Hematopoietic multipotent progenitor cell treated with erythropoietin and hydrocortisone succinate and interleukin-3 and kit ligand, for 6 days (in vitro differentiated cells): ENCODE data around the gene DSG2.

ENCODE experiments used
- DNase-seq: peaks from one replicate; pipeline ENCODE4 v3.0.0-alpha.2; 2015

The DSG2 gene

DNA sequence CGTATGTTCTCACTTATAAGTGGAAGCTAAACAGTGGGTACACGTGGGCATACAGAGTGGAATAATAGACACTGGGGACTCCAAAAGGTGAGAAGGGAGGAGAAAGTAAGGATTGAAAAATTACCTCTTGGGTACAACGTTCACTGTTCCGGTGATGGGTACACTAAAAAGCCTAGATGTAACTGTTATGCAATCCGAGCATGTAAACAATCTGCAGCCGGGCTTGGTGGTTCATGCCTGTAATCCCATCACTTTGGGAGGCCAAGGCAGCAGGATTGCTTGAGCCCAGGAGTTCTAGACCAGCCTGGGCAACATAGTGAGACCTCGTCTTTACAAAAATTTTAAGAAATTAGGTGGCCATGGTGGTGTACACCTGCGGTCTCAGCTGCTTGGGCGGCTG, 60.6 kb downstream of the DSG2 start:
- no peak for DNase-seq

DNA sequence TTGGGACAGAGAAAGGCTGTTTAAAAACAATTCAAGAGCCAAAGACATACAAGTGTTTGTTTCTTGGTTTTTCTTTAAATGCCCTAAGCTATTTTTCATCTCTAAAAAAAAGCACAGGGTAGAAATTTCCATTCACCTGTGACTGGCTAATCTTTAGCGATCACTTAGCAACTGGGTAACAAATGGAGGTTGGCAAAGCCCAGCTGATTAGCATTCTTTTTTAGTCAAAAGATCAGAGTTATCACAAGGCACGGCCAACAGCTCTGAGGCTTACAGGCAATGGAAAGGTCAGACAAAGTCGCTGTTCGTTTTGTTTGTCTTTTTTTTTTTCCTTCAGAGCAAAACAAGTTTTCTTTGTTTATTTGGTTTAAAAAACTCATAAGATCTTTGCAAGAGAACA, 64.7 kb downstream of the DSG2 start:
- DNase-seq = no peak

DNA sequence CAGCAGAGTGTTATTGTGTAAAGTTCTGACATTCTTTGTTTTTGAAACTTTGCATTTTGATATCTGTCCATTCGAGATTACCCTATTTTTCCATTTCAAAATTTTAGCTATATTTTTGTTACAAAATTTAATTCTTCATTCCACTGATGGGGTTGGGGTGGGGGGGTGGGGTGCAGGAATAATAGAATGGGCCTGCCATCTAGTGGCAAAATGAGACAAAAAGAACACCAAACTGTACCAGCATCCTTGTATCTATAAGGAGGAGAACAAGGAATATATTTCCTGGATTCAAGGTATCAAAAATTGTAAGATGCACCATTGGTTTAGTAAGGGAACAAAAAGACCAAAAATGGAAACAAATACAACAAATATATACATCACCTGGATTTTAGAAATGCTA, 65.8 kb downstream of the DSG2 start:
- peak; percentile 24 for DNase-seq

- no peak for DNase-seq
These were observed 67.4 kb downstream of the DSG2 start for GRCh38 chr18:31565345-31565744.

GRCh38 chr18:31565782-31566512, 68.0 kb downstream of the DSG2 start:
- DNase-seq = no peak

DNA sequence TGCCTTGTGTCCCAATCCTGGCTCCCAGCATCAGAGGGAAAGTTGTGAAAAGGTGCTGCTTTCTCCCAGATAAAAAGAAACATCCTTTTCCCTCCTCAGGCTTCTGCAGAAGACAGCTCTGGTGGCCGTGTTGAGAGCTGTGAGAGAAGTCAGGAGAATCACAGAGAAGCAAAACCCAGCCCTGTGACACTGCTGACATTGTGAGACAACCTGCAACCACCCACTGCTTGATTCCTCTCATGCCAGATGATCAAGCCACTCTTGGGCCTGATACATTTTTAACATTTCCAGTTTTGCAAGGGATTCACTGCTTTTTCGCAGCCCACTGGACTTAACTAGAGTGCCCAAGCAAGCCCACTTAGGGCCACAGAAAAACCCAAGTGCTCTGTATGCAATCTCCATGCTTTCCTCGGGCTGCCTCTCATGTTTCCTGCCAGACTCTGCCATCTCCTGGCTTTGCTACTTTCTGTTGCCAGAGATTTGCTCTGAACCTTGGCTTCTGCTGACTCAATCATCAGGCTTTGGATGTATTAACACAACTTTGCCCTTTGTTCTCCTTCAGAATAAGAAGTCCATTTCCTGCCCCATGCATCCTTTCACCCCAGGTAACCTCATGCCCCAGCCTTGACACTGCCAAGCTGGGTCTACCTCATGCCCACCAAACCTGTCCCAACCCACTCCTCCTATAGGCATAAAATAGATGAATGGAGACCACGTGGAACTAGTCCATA, 68.8 kb downstream of the DSG2 start:
- no peak for DNase-seq

- DNase-seq = no peak
These were observed 74.4 kb downstream of the DSG2 start for GRCh38 chr18:31572368-31572767.

GRCh38 chr18:31573051-31573450, 75.1 kb downstream of the DSG2 start:
- no peak for DNase-seq

DNA sequence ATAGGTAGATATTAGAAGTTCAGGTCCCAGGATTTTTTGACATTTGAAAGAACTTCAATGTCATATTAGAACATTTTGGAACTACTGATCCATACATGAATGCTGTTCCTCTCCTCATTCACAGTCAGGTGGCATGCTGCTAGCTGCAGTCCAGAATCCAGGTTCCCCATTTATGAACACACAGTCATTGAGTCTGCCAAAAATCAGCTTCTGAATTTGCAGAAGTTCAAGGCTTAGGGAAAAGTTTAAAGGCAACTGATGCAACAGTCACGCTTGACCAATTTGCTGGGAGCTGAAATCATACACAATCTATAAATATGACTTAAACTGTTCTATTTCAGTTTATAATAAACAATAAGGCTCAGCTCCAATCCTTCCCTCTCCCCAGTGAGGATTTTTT, 76.4 kb downstream of the DSG2 start:
- DNase-seq = peak; percentile 23

- DNase-seq = no peak
These were observed 77.7 kb downstream of the DSG2 start for GRCh38 chr18:31575515-31576257.

- DNase-seq = peak; percentile 31
These were observed 78.7 kb downstream of the DSG2 start for GRCh38 chr18:31576670-31577069.

- DNase-seq = no peak
These were observed 79.2 kb downstream of the DSG2 start for GRCh38 chr18:31577195-31577594.

DNA sequence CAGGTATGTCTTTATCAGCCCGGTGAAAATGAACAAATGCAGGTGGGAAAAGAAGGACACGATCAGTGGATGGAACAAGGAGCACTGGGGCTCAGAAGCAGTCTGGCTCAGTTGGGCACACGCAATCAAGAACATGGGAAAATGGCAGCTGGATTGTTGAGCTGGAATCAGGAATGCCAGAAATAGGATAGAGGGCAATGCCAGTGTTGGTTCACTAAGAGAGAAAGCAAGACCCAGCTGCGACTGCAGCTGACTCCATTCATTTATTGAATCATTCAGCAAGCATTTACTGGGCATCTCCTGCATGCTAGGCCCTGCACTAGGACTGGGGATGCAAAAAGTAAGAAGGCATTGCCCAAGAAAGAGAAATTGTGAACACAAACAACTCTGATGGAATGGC, 80.1 kb downstream of the DSG2 start:
- DNase-seq = no peak

- DNase-seq = no peak
These were observed 81.4 kb downstream of the DSG2 start for GRCh38 chr18:31579375-31579774.

GRCh38 chr18:31581498-31582197, 83.7 kb downstream of the DSG2 start:
- DNase-seq = no peak

DNA sequence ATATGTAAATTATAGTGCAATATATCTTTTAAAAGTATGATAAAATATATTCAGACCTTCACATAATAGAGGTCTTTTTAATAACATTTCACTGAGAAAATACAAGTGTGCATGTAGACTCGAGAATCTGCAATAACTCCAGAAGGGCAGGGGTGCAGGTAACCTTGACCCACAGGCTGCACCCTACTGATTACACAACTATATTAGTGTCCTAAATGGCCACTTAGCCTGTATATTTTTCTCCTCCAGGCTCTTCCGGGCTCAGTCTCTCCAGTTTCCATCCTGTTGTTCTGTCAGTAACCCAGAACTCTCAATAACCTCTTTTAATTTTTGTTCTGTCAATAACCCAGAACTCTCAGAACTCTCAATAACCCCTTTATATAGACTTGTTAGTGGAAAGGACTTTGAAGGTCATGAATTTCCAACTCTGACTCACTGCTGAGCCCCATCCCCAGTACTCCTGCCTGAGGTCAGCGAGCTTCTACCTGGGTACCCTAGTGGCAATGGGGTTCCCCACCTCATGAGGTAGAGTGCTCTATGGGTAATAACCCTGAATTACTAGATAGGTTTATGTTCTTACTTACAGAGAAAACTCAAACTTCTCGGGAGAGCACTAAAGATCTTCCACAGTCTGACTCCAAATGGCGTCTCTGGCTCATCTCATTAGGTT, 85.3 kb downstream of the DSG2 start:
- no peak for DNase-seq

GRCh38 chr18:31585991-31586390, 88.0 kb downstream of the DSG2 start:
- DNase-seq = no peak

DNA sequence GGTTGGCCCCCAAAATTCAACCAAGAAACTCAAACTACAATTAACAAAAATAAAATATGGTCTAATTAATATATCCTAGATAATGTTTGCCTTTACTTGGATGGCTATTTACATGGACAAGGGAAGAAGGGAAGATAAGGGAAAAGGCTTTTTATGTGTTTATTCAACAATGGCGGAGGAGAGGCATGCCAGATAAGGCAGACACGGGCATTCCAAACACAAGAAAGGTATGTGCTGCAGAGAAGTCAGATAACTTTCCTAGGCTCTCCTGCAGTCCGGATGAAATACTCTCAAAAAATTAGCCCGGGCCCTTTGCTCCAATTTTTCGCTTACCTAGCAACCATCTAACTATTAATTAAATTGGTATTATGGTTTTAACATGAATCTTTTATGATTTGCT, 88.6 kb downstream of the DSG2 start:
- no peak for DNase-seq

- DNase-seq = no peak
These were observed 89.6 kb downstream of the DSG2 start for GRCh38 chr18:31587529-31587928.

DNA sequence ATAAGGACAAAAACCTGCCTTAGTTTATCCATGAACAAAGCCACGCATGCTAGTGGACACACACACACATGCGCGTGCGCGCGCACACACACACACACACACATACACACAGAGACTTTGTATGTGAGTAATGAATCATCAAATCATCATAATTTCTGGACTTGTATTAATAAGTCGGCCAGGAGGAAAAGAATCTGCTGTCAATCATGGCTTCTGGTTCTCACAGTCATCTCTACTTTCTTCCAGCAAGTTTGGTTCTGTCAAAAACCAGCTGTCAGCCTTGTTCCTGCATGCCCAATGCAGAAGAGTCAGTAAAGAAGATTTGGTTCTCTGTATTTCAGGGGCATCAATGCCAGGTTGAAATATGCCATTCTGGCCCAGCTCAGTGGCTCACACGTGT, 92.6 kb downstream of the DSG2 start:
- DNase-seq = no peak

DNA sequence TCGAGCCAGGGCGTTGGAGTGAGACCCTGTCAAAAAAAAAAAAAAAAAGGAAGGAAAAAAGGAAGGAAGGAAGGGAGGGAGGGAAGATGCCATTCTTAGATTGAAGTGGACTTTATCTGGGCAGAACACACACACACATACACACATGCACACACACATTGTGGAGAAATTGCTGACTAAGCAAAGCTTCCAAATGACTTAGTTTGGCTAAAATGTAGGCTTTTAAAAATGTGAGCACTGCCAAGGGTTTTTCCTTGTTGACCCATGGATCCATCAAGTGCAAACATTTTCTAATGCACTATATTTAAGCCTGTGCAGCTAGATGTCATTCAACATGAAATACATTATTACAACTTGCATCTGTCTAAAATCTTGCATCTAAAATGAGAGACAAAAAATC, 93.1 kb downstream of the DSG2 start:
- DNase-seq = no peak

DNA sequence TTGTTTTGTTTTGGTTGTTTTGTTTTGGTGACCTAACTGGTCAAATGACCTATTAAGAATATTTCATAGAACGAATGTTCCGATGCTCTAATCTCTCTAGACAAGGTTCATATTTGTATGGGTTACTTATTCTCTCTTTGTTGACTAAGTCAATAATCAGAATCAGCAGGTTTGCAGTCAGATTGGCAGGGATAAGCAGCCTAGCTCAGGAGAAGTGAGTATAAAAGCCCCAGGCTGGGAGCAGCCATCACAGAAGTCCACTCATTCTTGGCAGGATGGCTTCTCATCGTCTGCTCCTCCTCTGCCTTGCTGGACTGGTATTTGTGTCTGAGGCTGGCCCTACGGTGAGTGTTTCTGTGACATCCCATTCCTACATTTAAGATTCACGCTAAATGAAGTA, 93.7 kb downstream of the DSG2 start, which contains the start of gene TTR:
TTR (plus strand) TSS at position 250 of the 400 bp plus-strand sequence; CDS start at position 276, 26 bp downstream.
- no peak for DNase-seq
